Measurements from ENCODE around the gene PCBP2. TPM values are rescaled to one million over a fixed set of nuclear protein-coding genes. Genes with fewer than 3 reads are reported as not detected.
A peak's percentile ranks its signal among the peaks of the same experiment; 100 is the strongest.

PCBP2 gene
- total RNA-seq, 1 donor from 2014 or later, result 488 TPM

DNA sequence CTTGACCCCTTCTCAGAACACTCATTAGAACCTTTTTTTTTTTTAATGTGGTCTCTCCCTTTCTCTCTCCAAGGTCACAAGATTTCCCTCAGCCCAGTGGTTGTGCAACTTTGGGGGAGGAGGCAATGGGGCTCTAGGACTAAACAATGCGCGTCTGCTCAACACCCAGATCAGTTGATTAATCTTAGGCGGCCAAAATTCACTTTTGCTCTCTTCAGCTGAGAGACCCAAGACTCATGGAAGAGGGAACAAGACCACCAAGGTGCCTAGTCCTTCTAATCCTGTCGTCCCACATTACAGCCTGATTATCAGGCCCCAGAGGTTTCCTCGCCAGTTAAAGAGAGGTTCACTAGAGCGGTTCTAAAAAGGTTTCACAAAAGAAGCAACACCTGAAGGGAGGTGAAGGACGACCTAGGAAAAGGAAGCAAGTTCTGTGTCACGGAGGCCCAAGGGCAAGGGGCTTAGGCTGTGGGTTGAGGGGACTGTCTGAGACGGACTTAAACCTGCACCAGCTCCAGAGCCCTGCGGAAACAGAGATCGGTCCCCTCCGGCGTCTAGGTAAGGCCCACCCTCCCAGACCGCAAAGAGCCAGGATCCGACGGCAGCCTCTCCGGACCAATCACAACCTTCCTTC, 48.4 kb downstream of the PCBP2 start:
- intact Hi-C loops (cut with DNase I), result loop anchor here (2.0 to 5.0 kb wide), 2 partner anchors 48 to 61 kb away; partner anchors contain the start of gene PCBP2
- H3K36me3 ChIP-seq, result peaks cover 0 to 5% of the 10 kb centered on the region in 2 donors
- peak overlapping the region; percentile 64 to 71 for H3K4me3 ChIP-seq
- TF ChIP-seq, protein P1, sequence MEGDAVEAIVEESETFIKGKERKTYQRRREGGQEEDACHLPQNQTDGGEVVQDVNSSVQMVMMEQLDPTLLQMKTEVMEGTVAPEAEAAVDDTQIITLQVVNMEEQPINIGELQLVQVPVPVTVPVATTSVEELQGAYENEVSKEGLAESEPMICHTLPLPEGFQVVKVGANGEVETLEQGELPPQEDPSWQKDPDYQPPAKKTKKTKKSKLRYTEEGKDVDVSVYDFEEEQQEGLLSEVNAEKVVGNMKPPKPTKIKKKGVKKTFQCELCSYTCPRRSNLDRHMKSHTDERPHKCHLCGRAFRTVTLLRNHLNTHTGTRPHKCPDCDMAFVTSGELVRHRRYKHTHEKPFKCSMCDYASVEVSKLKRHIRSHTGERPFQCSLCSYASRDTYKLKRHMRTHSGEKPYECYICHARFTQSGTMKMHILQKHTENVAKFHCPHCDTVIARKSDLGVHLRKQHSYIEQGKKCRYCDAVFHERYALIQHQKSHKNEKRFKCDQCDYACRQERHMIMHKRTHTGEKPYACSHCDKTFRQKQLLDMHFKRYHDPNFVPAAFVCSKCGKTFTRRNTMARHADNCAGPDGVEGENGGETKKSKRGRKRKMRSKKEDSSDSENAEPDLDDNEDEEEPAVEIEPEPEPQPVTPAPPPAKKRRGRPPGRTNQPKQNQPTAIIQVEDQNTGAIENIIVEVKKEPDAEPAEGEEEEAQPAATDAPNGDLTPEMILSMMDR (IDR thresholded peaks at IDR 0.05), result no peak
- peak; percentile 9 to 97 for TF ChIP-seq POLR2AphosphoS5 (IDR thresholded peaks at IDR 0.05; ENCODE audit: insufficient read depth in 1 of 2, low read depth in 1 of 2)
- peak; percentile 87 to 98 for TF ChIP-seq POLR2A (IDR thresholded peaks at IDR 0.05)
- peak overlapping the region; percentile 99 for H3K27ac ChIP-seq
- peaks cover 75% of the 10 kb centered on the region for H3K4me1 ChIP-seq
- no peak for DNase-seq (ENCODE audit: extremely low spot score in 2 of 2)
- no peaks in the 10 kb centered on the region for H3K9me3 ChIP-seq
- H3K27me3 ChIP-seq, result no peaks in the 10 kb centered on the region

DNA sequence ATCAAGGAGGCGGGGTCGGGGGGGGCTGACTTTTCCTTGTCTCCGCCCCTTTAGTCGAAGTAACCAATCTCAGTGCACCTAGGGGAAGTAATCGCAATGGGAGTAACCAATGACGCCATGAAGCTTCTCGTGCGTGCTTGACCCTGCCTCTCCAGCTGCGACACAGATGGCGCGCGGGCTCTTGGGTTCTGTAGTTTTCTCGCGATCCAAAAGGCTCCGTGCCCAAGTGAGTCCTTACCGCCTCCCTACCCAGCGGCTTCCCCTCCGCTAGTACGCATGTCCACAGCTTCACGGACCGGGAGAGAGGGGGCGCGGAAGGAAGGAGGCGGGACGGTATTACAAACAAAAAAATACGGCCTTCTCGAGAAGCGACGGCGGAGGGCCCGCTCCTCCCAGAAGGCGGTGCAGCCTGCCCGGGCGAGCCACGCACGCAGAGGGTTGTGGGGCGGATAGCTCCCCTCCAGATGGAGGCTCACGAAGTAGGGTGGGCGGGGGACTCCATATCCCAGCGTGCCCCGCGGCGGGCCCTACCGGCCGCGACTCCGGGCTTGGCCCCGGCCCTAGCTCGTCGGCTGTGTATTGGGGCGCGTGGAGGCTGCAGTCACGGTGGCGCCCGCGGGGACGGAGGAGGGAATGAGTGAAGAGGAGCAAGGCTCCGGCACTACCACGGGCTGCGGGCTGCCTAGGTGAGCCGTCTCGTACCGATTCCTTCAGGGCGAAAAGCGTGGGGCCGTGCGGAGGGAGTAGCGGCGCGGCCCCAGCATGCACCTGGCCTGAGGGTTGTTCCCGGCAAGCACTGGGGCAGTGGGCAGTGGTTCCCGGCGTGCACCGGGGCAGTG, 49.1 kb downstream of the PCBP2 start, which contains the start of gene TARBP2:
Gene TARBP2 (plus strand): TSS at position 508 of the 839 bp plus-strand sequence. CDS start 126 bp downstream, at position 634.
- intact Hi-C loops (cut with DNase I), result loop anchor here (2.0 to 5.0 kb wide), 2 partner anchors 49 to 60 kb away; partner anchors contain the start of gene PCBP2
- Histone ChIP-seq H3K27ac (peak within 1 kb of the TSS; percentile 99), H3K4me1 (peaks cover 78% of the 10 kb centered on the region), H3K36me3 (peaks cover 0 to 10% of the 10 kb centered on the region in 2 donors), H3K27me3 (no peaks in the 10 kb centered on the region), H3K9me3 (no peaks in the 10 kb centered on the region), H3K4me3 (peak within 1 kb of the TSS; percentile 64 to 71)
- TF ChIP-seq, protein P1 (IDR thresholded peaks at IDR 0.05), result no peak
- TF ChIP-seq POLR2A (IDR thresholded peaks at IDR 0.05) (no peak), POLR2AphosphoS5 (IDR thresholded peaks at IDR 0.05; ENCODE audit: insufficient read depth in 1 of 2, low read depth in 1 of 2) (peak; percentile 74 to 91)
- peak; percentile 100 for DNase-seq (ENCODE audit: extremely low spot score in 2 of 2)

GRCh38 chr12:53501615-53502181, 49.8 kb downstream of the PCBP2 start:
- no peaks in the 10 kb centered on the region for H3K9me3 ChIP-seq
- peak overlapping the region; percentile 64 to 71 for H3K4me3 ChIP-seq
- H3K27me3 ChIP-seq, result no peaks in the 10 kb centered on the region
- H3K4me1 ChIP-seq, result peaks cover 75% of the 10 kb centered on the region
- peak overlapping the region; percentile 99 for H3K27ac ChIP-seq
- TF ChIP-seq POLR2AphosphoS5 (IDR thresholded peaks at IDR 0.05; ENCODE audit: insufficient read depth in 1 of 2, low read depth in 1 of 2), result no peak
- no peak for TF ChIP-seq POLR2A (IDR thresholded peaks at IDR 0.05)
- TF ChIP-seq, protein P1 (IDR thresholded peaks at IDR 0.05), result no peak
- intact Hi-C loops (cut with DNase I), result loop anchor here (2.0 to 5.0 kb wide), 2 partner anchors 49 to 59 kb away; partner anchors contain the start of gene PCBP2
- peaks cover 0 to 16% of the 10 kb centered on the region in 2 donors for H3K36me3 ChIP-seq
- no peak for DNase-seq (ENCODE audit: extremely low spot score in 2 of 2)

GRCh38 chr12:53502331-53502730, 50.4 kb downstream of the PCBP2 start:
- Histone ChIP-seq H3K36me3 (peaks cover 0 to 16% of the 10 kb centered on the region in 2 donors), H3K27ac (peak overlapping the region; percentile 99), H3K4me1 (peaks cover 69% of the 10 kb centered on the region), H3K9me3 (no peaks in the 10 kb centered on the region), H3K4me3 (peak overlapping the region in 1 of 2 donors; percentile 71), H3K27me3 (no peaks in the 10 kb centered on the region)
- intact Hi-C loops (cut with DNase I), result loop anchor here (5.0 kb wide), 1 partner anchor 50 kb away; the partner anchor contains the start of gene PCBP2
- no peak for DNase-seq (ENCODE audit: extremely low spot score in 2 of 2)
- TF ChIP-seq POLR2A (IDR thresholded peaks at IDR 0.05) (no peak), POLR2AphosphoS5 (IDR thresholded peaks at IDR 0.05; ENCODE audit: insufficient read depth in 1 of 2, low read depth in 1 of 2) (no peak)
- TF ChIP-seq, protein P1 (IDR thresholded peaks at IDR 0.05), result no peak
